HepG2 (cell line): ENCODE results near the gene CD101. TPM values are rescaled to one million over a fixed set of nuclear protein-coding genes. Genes with fewer than 3 reads are reported as not detected.
A peak's percentile ranks its signal among the peaks of the same experiment; 100 is the strongest.

ENCODE experiments used
- AKAP8 ChIP-seq: sonication (generic); formaldehyde crosslinking; IDR thresholded peaks from 2 replicates; pipeline ENCODE4 v1.5.1; 2020; ENCODE audit warnings: mild to moderate bottlenecking, missing genetic modification reagents
- ARID4A ChIP-seq: sonication (generic); formaldehyde crosslinking; IDR thresholded peaks from 2 replicates; pipeline ENCODE4 v1.5.0; 2020; ENCODE audit warnings: mild to moderate bottlenecking, missing genetic modification reagents, borderline replicate concordance
- BHLHE40 ChIP-seq: IDR thresholded peaks from 2 replicates; pipeline ENCODE4 v1.6.1; 2011; ENCODE audit warnings: low read length, improper control_type of control experiment
- CHD2 ChIP-seq: IDR thresholded peaks from 2 replicates; pipeline ENCODE4 v1.6.1; 2011; ENCODE audit warnings: low read depth, low read length, improper control_type of control experiment
- GPN1 ChIP-seq: sonication (generic); formaldehyde crosslinking; IDR thresholded peaks from 2 replicates; pipeline ENCODE4 v1.5.1; 2020; ENCODE audit warnings: missing genetic modification reagents, borderline replicate concordance
- GZF1 ChIP-seq: sonication (generic); formaldehyde crosslinking; IDR thresholded peaks from 2 replicates; pipeline ENCODE4 v1.5.1; 2020; ENCODE audit warnings: mild to moderate bottlenecking, missing genetic modification reagents
- KAT2B ChIP-seq: fragments of 150-350 bp; IDR thresholded peaks from 2 replicates; pipeline ENCODE4 v1.6.1; 2014; ENCODE audit warnings: low read depth, low read length, borderline replicate concordance
- MIER2 ChIP-seq: IDR thresholded peaks from 2 replicates; pipeline ENCODE4 v1.6.1; 2016; ENCODE audit warnings: missing biosample characterization, missing genetic modification reagents
- NCOA1 ChIP-seq: sonication (generic); formaldehyde crosslinking; IDR thresholded peaks from 2 replicates; pipeline ENCODE4 v1.9.0; 2021; ENCODE audit warnings: missing genetic modification reagents
- NFE2L2 ChIP-seq: fragments of 150-350 bp; IDR thresholded peaks from 2 replicates; pipeline ENCODE4 v1.6.1; 2014; ENCODE audit warnings: low read length
- NPAS2 ChIP-seq: sonication (generic); formaldehyde crosslinking; IDR thresholded peaks from 2 replicates; pipeline ENCODE4 v1.8.0; 2022; ENCODE audit warnings: mild to moderate bottlenecking, missing genetic modification reagents, borderline replicate concordance
- SIX1 ChIP-seq: sonication (generic); formaldehyde crosslinking; IDR thresholded peaks from 2 replicates; pipeline ENCODE4 v1.4.0; 2020; ENCODE audit warnings: missing genetic modification reagents, borderline replicate concordance
- WIZ ChIP-seq: sonication (generic); formaldehyde crosslinking; IDR thresholded peaks from 2 replicates; pipeline ENCODE4 v1.5.1; 2020; ENCODE audit warnings: mild to moderate bottlenecking, missing genetic modification reagents
- ZNF280D ChIP-seq: sonication (generic); formaldehyde crosslinking; IDR thresholded peaks from 2 replicates; pipeline ENCODE4 v1.5.1; 2020; ENCODE audit warnings: mild to moderate bottlenecking, missing genetic modification reagents
- ZNF333 ChIP-seq: sonication (generic); formaldehyde crosslinking; IDR thresholded peaks from 2 replicates; pipeline ENCODE4 v1.4.0; 2020; ENCODE audit warnings: mild to moderate bottlenecking, missing genetic modification reagents, borderline replicate concordance
- ZNF546 ChIP-seq: sonication (generic); formaldehyde crosslinking; conservative IDR thresholded peaks from 2 replicates; pipeline ENCODE4 v1.8.1; 2023; ENCODE audit warnings: mild to moderate bottlenecking, missing genetic modification reagents
- ZNF563 ChIP-seq: sonication (generic); formaldehyde crosslinking; IDR thresholded peaks from 2 replicates; pipeline ENCODE4 v1.8.0; 2022; ENCODE audit warnings: mild to moderate bottlenecking, moderate library complexity, missing genetic modification reagents
- ZNF574 ChIP-seq: sonication (generic); formaldehyde crosslinking; IDR thresholded peaks from 2 replicates; pipeline ENCODE4 v1.4.0; 2020; ENCODE audit warnings: missing genetic modification reagents
- ZNF619 ChIP-seq: sonication (generic); formaldehyde crosslinking; IDR thresholded peaks from 2 replicates; pipeline ENCODE4 v1.4.0; 2020; ENCODE audit warnings: mild to moderate bottlenecking, missing genetic modification reagents
- ZNF724P ChIP-seq: sonication (generic); formaldehyde crosslinking; IDR thresholded peaks from 2 replicates; pipeline ENCODE4 v1.8.0; 2022; ENCODE audit warnings: missing genetic modification reagents, borderline replicate concordance
- polyA plus RNA-seq, 8 experiments: library from polyadenylated mRNA; depleted of rRNA in 3 of 8; stranded (reverse) in 7 of 8; unstranded in 1 of 8; fragments of >200 nt; fragmentation: Illumina TruSeq in 4 of 8; extraction: Trizol in 4 of 8; gene quantifications; 2 replicates each; pipeline versions ENCODE4 v1.2.1 to v1.2.3, GENCODE V29; 2011 to 2016; ENCODE audit warnings: low read depth in 4 of 8, missing spikeins in 1 of 8, mixed read lengths in 1 of 8; ENCODE audit not compliant: insufficient read depth in 1 of 8
- total RNA-seq, 5 experiments: library from RNA; depleted of rRNA; stranded (reverse); fragments of >200 nt; fragmentation: Illumina TruSeq; extraction: Trizol; gene quantifications; 2 replicates each; pipeline ENCODE4 v1.2.3, GENCODE V29; 2016; ENCODE audit warnings: low read depth in 1 of 5

CD101 gene
- total and polyA plus RNA-seq, 2 of the 13 experiments (the other 11 are each of a cell fraction or from before 2014, with no cell fraction given): 0.05 to 0.09 TPM

DNA sequence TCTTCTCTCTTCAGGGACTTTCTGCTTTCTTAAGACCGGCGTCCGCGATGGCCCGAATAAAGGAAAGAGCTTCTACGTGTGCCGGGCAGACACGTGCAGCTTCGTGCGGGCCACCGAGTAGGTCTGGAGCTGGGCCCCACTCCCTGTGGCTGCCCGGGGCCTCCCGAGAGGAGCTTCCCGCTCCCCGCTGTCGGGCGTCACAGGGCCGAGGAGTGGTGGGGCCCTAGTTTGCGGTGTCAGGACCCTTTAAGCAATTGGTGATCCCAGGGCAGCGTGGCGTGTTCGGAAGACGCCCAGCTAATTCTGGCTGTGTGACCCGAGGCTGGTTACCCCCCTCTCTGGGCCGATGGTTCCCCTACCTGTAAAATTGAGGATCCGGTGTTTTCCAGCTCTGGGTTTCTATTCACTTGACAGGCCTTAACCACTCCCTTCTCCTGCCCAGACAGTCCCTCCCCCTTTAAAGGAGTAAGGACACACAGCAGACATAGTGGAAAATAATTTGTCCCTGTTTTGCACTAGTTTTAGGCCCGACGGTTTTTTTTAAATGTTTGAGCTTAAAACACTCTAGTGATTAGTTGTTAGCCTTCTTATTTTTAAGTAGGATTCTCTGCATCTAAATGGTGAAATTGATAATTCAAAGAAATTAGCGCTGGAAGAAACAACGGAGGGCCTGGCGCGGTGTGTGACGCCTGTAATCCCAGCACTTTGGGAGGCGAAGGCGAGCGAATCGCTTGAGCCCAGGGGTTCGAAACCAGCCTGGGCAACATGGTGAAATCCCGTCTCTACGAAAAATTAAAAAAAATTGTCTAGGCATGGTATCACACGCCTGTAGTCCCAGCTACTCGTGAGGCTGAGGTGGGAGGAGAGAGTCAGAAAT, 59.1 kb downstream of the CD101 start (continued):
- peak; percentile 29; the same call in 1 of the 2 replicates for TF ChIP-seq ARID4A (CRISPR knock-in tag)
- TF ChIP-seq GZF1: no peak
- 0 out of 2 replicates have a peak, but pooled peaks have one; percentile 41 for TF ChIP-seq ZNF563 (CRISPR knock-in tag)
- no peak for TF ChIP-seq MIER2 (CRISPR knock-in tag)
- no peak for TF ChIP-seq SIX1 (CRISPR knock-in tag)
- TF ChIP-seq ZNF574: no peak; the same call in 1 of the 2 replicates
- no peak for TF ChIP-seq CHD2
- no peak for TF ChIP-seq NFE2L2
- no peak for TF ChIP-seq ZNF619
- TF ChIP-seq NPAS2 (CRISPR knock-in tag): no peak
- TF ChIP-seq AKAP8 (CRISPR knock-in tag): no peak
- 0 out of 2 replicates have a peak, but pooled peaks have one; percentile 44 for TF ChIP-seq ZNF546 (CRISPR knock-in tag)
- TF ChIP-seq ZNF724P (CRISPR knock-in tag): no peak
- no peak for TF ChIP-seq WIZ (CRISPR knock-in tag)
- TF ChIP-seq ZNF280D (CRISPR knock-in tag): no peak
- TF ChIP-seq BHLHE40: peak; percentile 50
- TF ChIP-seq NCOA1: no peak
- no peak for TF ChIP-seq KAT2B
- no peak for TF ChIP-seq GPN1
- no peak for TF ChIP-seq ZNF333 (CRISPR knock-in tag)
